H9 (cell line): ENCODE results near the gene TADA2A. TPM values are rescaled to one million over a fixed set of nuclear protein-coding genes. Genes with fewer than 3 reads are reported as not detected.

Experiments used
- DNase-seq: peaks from one replicate; pipeline ENCODE4 v3.0.0-alpha.2; 2017
- H2AFZ ChIP-seq: one replicate; pipeline ENCODE4 v1.6.1; 2013; ENCODE audit warnings: mild to moderate bottlenecking, low read length, control low read depth, moderate library complexity
- H2AK5ac ChIP-seq: 2 replicates; pipeline ENCODE4 v1.6.1; 2013; ENCODE audit warnings: low read length, control low read depth, mixed read lengths; ENCODE audit not compliant: insufficient read length
- H2BK120ac ChIP-seq: one replicate; pipeline ENCODE4 v1.6.1; 2013; ENCODE audit warnings: low read depth, mild to moderate bottlenecking, low read length, control low read depth, inconsistent platforms; ENCODE audit not compliant: poor library complexity, severe bottlenecking
- H2BK12ac ChIP-seq: 2 replicates; pipeline ENCODE4 v1.6.1; 2013; ENCODE audit warnings: low read length, control low read depth, mixed read lengths, low read depth; ENCODE audit not compliant: insufficient read length
- H2BK15ac ChIP-seq: 2 replicates; pipeline ENCODE4 v1.6.1; 2013; ENCODE audit warnings: low read depth, low read length, control low read depth
- H2BK20ac ChIP-seq: one replicate; pipeline ENCODE4 v1.6.1; 2013; ENCODE audit warnings: low read depth, mild to moderate bottlenecking, low read length, control low read depth, inconsistent platforms; ENCODE audit not compliant: poor library complexity, severe bottlenecking
- H2BK5ac ChIP-seq: 2 replicates; pipeline ENCODE4 v1.6.1; 2013; ENCODE audit warnings: low read length, control low read depth, mixed read lengths; ENCODE audit not compliant: insufficient read length
- H3K14ac ChIP-seq: 2 replicates; pipeline ENCODE4 v1.6.1; 2013; ENCODE audit warnings: low read length, control low read depth; ENCODE audit not compliant: insufficient read depth
- H3K18ac ChIP-seq: 2 replicates; pipeline ENCODE4 v1.6.1; 2013; ENCODE audit warnings: low read depth, mild to moderate bottlenecking, mixed read lengths, low read length, control low read depth; ENCODE audit not compliant: insufficient read length
- H3K23ac ChIP-seq: 2 replicates; pipeline ENCODE4 v1.6.1; 2013; ENCODE audit warnings: low read length, control low read depth, mixed read lengths, low read depth; ENCODE audit not compliant: insufficient read length
- H3K23me2 ChIP-seq: 2 replicates; pipeline ENCODE4 v1.6.1; 2013; ENCODE audit warnings: low read depth, mild to moderate bottlenecking, mixed read lengths, low read length, control low read depth; ENCODE audit not compliant: insufficient read length, poor library complexity, severe bottlenecking
- H3K27ac ChIP-seq: 2 replicates; pipeline ENCODE4 v1.5.1; 2013; ENCODE audit warnings: low read length, control low read depth, mixed read lengths, low read depth; ENCODE audit not compliant: insufficient read length
- H3K27me3 ChIP-seq: 2 replicates; pipeline ENCODE4 v1.6.1; 2013; ENCODE audit warnings: low read length, control low read depth, inconsistent platforms; ENCODE audit not compliant: insufficient read depth
- H3K4ac ChIP-seq: 2 replicates; pipeline ENCODE4 v1.6.1; 2013; ENCODE audit warnings: low read depth, mild to moderate bottlenecking, control low read depth, inconsistent platforms, low read length, moderate library complexity
- H3K4me1 ChIP-seq: 2 replicates; pipeline ENCODE4 v1.6.1; 2013; ENCODE audit warnings: low read length, control low read depth, inconsistent platforms; ENCODE audit not compliant: insufficient read depth
- H3K4me2 ChIP-seq: 2 replicates; pipeline ENCODE4 v1.6.1; 2013; ENCODE audit warnings: low read length, control low read depth, mixed read lengths; ENCODE audit not compliant: insufficient read length, insufficient read depth
- H3K56ac ChIP-seq: 2 replicates; pipeline ENCODE4 v1.6.1; 2013; ENCODE audit warnings: low read depth, mild to moderate bottlenecking, mixed read lengths, low read length, control low read depth; ENCODE audit not compliant: insufficient read length
- H3K79me1 ChIP-seq: 2 replicates; pipeline ENCODE4 v1.6.1; 2013; ENCODE audit warnings: low read depth, mild to moderate bottlenecking, moderate library complexity, low read length, control low read depth, inconsistent platforms; ENCODE audit not compliant: insufficient read depth, poor library complexity, severe bottlenecking
- H3K79me2 ChIP-seq: 2 replicates; pipeline ENCODE4 v1.6.1; 2013; ENCODE audit warnings: low read length, control low read depth, inconsistent platforms; ENCODE audit not compliant: insufficient read depth
- H3K9ac ChIP-seq: 2 replicates; pipeline ENCODE4 v1.6.1; 2013; ENCODE audit warnings: low read length, control low read depth, mixed read lengths; ENCODE audit not compliant: insufficient read length; ENCODE audit errors: extremely low read depth
- H3K9me3 ChIP-seq: one replicate; pipeline ENCODE4 v1.6.1; 2013; ENCODE audit warnings: low read depth, low read length, inconsistent platforms; ENCODE audit not compliant: control insufficient read depth
- H3T11ph ChIP-seq: one replicate; pipeline ENCODE4 v1.6.1; 2013; ENCODE audit warnings: mild to moderate bottlenecking, low read length, control low read depth, inconsistent platforms
- H4K20me1 ChIP-seq: one replicate; pipeline ENCODE4 v1.6.1; 2013; ENCODE audit not compliant: control insufficient read depth, insufficient read length, insufficient read depth
- H4K5ac ChIP-seq: 2 replicates; pipeline ENCODE4 v1.6.1; 2013; ENCODE audit warnings: low read depth, mild to moderate bottlenecking, mixed read lengths, low read length, control low read depth; ENCODE audit not compliant: insufficient read length
- H4K8ac ChIP-seq: replicated peaks from 2 replicates; pipeline ENCODE4 v1.6.1; 2013; ENCODE audit warnings: low read length, control low read depth, mixed read lengths, low read depth; ENCODE audit not compliant: insufficient read length
- H4K91ac ChIP-seq: 2 replicates; pipeline ENCODE4 v1.6.1; 2013; ENCODE audit warnings: low read depth, mild to moderate bottlenecking, moderate library complexity, mixed read lengths, low read length, control low read depth; ENCODE audit not compliant: insufficient read length
- H3K27ac Mint-ChIP-seq, 3 experiments: 2 replicates in 2 of 3; 3 replicates in 1 of 3; pipeline ENCODE4 v1.8.0; 2020 to 2021; ENCODE audit warnings: mixed read lengths in 3 of 3, mild to moderate bottlenecking in 1 of 3, moderate library complexity in 1 of 3
- H3K27me3 Mint-ChIP-seq: 2 replicates; pipeline ENCODE4 v1.8.0; 2021; ENCODE audit warnings: low read depth, mild to moderate bottlenecking, moderate library complexity, mixed read lengths
- H3K36me3 Mint-ChIP-seq, 3 experiments: 2 replicates in 2 of 3; 3 replicates in 1 of 3; pipeline ENCODE4 v1.8.0; 2020 to 2021; ENCODE audit warnings: low read depth in 3 of 3, mixed read lengths in 3 of 3; ENCODE audit not compliant: insufficient read depth in 1 of 3
- H3K4me1 Mint-ChIP-seq, 2 experiments: 2 replicates each; pipeline ENCODE4 v1.8.0; 2020; ENCODE audit warnings: mixed read lengths in 2 of 2
- H3K4me3 Mint-ChIP-seq, 2 experiments: 2 replicates in 1 of 2; 3 replicates in 1 of 2; pipeline ENCODE4 v1.8.0; 2020 to 2021; ENCODE audit warnings: mild to moderate bottlenecking in 2 of 2, mixed read lengths in 2 of 2, moderate library complexity in 1 of 2
- H3K9me3 Mint-ChIP-seq, 2 experiments: 2 replicates in 1 of 2; 3 replicates in 1 of 2; pipeline ENCODE4 v1.8.0; 2020; ENCODE audit warnings: mild to moderate bottlenecking in 2 of 2, mixed read lengths in 2 of 2, moderate library complexity in 1 of 2
- CTCF ChIP-seq: fragments of 200-600 bp; sonication (generic); conservative IDR thresholded peaks from 3 replicates; pipeline ENCODE4 v1.8.0; 2021; ENCODE audit warnings: antibody characterized with exemption, mild to moderate bottlenecking
- WGBS: extraction: QIAGEN DNeasy Blood & Tissue Kit; methylation state at CpG from one replicate; pipeline ENCODE4 v1.1.7; 2013; ENCODE audit warnings: missing lambda C conversion rate, low lambda C conversion rate, mixed read lengths; ENCODE audit not compliant: insufficient read length; ENCODE audit errors: extremely low coverage; 5-methylcytosine and 5-hydroxymethylcytosine counted together
- total RNA-seq: library from RNA; stranded (reverse); gene quantifications from 2 replicates; pipeline ENCODE4 v1.2.1, GENCODE V29; 2021

Gene TADA2A
- total RNA-seq, 1 experiment from 2014 or later = 20.9 TPM

DNA sequence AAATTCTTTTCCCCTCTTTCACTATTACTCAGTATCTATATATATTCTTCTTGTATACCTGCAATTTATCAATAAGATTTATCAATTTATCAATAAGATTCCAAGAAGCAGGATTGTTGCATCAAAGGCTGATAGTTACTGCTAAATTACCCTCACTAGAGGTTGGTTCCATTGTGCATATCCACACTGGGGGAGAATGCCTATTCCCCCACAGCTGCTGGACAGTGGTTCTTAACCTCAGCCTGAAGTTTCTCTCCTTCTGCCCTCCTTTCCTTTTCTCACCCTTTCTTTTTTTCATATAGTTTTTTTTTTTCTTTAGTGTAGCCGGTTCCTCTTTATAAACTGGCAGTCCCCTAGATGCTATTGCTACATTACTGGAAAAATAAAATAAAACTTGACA lies 24.6 kb upstream of the TADA2A start:
- H4K8ac ChIP-seq = no peak overlapping the region
- H3K9ac ChIP-seq = no peak overlapping the region
- no peak overlapping the region for H3K18ac ChIP-seq
- H3K9me3 ChIP-seq = no peaks in the 10 kb centered on the region
- no peaks in the 10 kb centered on the region for H3K79me2 ChIP-seq
- H2BK12ac ChIP-seq = no peak overlapping the region
- no peak overlapping the region for H4K5ac ChIP-seq
- no peak overlapping the region for H2BK20ac ChIP-seq
- no peak overlapping the region for H3K4me2 ChIP-seq
- WGBS = no CpG with 5 or more reads among the region's 1 CpG
- Mint-ChIP-seq H3K36me3 (no peaks in the 10 kb centered on the region), H3K27ac (no peak overlapping the region), H3K27me3 (no peaks in the 10 kb centered on the region), H3K4me3 (no peak overlapping the region), H3K9me3 (no peaks in the 10 kb centered on the region), H3K4me1 (peaks cover 3 to 7% of the 10 kb centered on the region in 2 experiments)
- no peak overlapping the region for H2AFZ ChIP-seq
- H3K79me1 ChIP-seq = no peaks in the 10 kb centered on the region
- no peak overlapping the region for H2BK15ac ChIP-seq
- no peak overlapping the region for H3K27ac ChIP-seq
- H2BK120ac ChIP-seq = no peak overlapping the region
- H3T11ph ChIP-seq = no peak overlapping the region
- H3K14ac ChIP-seq = no peak overlapping the region
- DNase-seq = no peak
- H4K91ac ChIP-seq = no peak overlapping the region
- no peaks in the 10 kb centered on the region for H3K4me1 ChIP-seq
- H3K23me2 ChIP-seq = no peaks in the 10 kb centered on the region
- H4K20me1 ChIP-seq = no peaks in the 10 kb centered on the region
- no peaks in the 10 kb centered on the region for H3K27me3 ChIP-seq
- no peak overlapping the region for H3K23ac ChIP-seq
- H3K56ac ChIP-seq = no peak overlapping the region
- TF ChIP-seq CTCF = no peak
- H3K4ac ChIP-seq = no peak overlapping the region
- H2AK5ac ChIP-seq = no peak overlapping the region
- H2BK5ac ChIP-seq = no peak overlapping the region
